Parathyroid adenoma (tissue), 2 donors: ENCODE data around the gene ZCCHC7.

Source experiments
- H2AFZ ChIP-seq: fragments of 300-600 bp; sonication (generic); one replicate; pipeline ENCODE4 v1.7.0; 2017; ENCODE audit warnings: antibody characterized with exemption, mild to moderate bottlenecking
- H3K27ac ChIP-seq: fragments of 300-600 bp; sonication (generic); one replicate; pipeline ENCODE4 v1.7.0; 2017
- H3K27me3 ChIP-seq: fragments of 300-600 bp; sonication (generic); one replicate; pipeline ENCODE4 v1.7.0; 2017; ENCODE audit warnings: low read length; ENCODE audit not compliant: control insufficient read depth, insufficient read depth
- H3K36me3 ChIP-seq: fragments of 300-600 bp; sonication (generic); one replicate; pipeline ENCODE4 v1.7.0; 2017; ENCODE audit warnings: low read length; ENCODE audit not compliant: control insufficient read depth, insufficient read depth
- H3K4me1 ChIP-seq: fragments of 300-600 bp; sonication (generic); one replicate; pipeline ENCODE4 v1.7.0; 2017; ENCODE audit warnings: control low read depth
- H3K4me2 ChIP-seq: fragments of 300-600 bp; sonication (generic); one replicate; pipeline ENCODE4 v1.7.0; 2017; ENCODE audit warnings: low read length
- H3K4me3 ChIP-seq: fragments of 300-600 bp; sonication (generic); one replicate; pipeline ENCODE4 v1.7.0; 2017; ENCODE audit warnings: low read depth, low read length
- H3K79me2 ChIP-seq: fragments of 300-600 bp; sonication (generic); one replicate; pipeline ENCODE4 v1.7.0; 2017; ENCODE audit warnings: control low read depth
- H3K9ac ChIP-seq: fragments of 300-600 bp; sonication (generic); one replicate; pipeline ENCODE4 v1.7.0; 2017; ENCODE audit warnings: mild to moderate bottlenecking
- H3K9me3 ChIP-seq: fragments of 300-600 bp; sonication (generic); one replicate; pipeline ENCODE4 v1.7.0; 2017; ENCODE audit warnings: low read length; ENCODE audit not compliant: control insufficient read depth
- TF ChIP-seq, protein P1 (sequence below): fragments of 300-600 bp; sonication (generic); IDR thresholded peaks from one replicate; pipeline ENCODE4 v1.7.0; 2017; ENCODE audit warnings: antibody characterized with exemption, mild to moderate bottlenecking
- donor health status: primary hyperparathyroidism.

ZCCHC7 gene

DNA sequence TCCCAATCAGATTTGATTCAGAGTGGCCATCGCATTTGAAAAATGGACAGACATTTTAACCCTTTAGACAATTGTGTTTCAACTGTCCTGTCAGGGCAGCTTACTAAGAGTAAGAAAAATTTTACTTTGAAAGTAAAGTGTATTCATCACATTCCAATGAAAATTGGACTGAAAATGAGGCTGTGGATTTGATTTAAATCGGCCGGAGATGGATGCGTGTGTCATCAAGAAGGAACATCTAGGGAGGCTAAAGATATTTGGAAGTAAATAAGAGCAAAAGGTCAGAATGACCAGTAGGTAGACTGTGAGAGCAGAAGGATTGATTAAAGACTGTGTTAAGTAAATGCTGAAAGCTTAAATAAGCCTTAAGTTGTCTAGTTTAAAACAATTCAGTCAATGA lies 1.5 kb downstream of the ZCCHC7 start:
- Histone ChIP-seq H3K79me2 (peaks cover 9% of the 10 kb centered on the region), H3K9ac (no peak overlapping the region), H3K36me3 (no peaks in the 10 kb centered on the region), H3K4me1 (no peaks in the 10 kb centered on the region), H3K4me3 (no peak overlapping the region), H3K9me3 (no peaks in the 10 kb centered on the region), H3K4me2 (no peak overlapping the region), H2AFZ (no peak overlapping the region), H3K27ac (no peak overlapping the region), H3K27me3 (no peaks in the 10 kb centered on the region)
- TF ChIP-seq, protein P1, sequence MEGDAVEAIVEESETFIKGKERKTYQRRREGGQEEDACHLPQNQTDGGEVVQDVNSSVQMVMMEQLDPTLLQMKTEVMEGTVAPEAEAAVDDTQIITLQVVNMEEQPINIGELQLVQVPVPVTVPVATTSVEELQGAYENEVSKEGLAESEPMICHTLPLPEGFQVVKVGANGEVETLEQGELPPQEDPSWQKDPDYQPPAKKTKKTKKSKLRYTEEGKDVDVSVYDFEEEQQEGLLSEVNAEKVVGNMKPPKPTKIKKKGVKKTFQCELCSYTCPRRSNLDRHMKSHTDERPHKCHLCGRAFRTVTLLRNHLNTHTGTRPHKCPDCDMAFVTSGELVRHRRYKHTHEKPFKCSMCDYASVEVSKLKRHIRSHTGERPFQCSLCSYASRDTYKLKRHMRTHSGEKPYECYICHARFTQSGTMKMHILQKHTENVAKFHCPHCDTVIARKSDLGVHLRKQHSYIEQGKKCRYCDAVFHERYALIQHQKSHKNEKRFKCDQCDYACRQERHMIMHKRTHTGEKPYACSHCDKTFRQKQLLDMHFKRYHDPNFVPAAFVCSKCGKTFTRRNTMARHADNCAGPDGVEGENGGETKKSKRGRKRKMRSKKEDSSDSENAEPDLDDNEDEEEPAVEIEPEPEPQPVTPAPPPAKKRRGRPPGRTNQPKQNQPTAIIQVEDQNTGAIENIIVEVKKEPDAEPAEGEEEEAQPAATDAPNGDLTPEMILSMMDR = no peak

DNA sequence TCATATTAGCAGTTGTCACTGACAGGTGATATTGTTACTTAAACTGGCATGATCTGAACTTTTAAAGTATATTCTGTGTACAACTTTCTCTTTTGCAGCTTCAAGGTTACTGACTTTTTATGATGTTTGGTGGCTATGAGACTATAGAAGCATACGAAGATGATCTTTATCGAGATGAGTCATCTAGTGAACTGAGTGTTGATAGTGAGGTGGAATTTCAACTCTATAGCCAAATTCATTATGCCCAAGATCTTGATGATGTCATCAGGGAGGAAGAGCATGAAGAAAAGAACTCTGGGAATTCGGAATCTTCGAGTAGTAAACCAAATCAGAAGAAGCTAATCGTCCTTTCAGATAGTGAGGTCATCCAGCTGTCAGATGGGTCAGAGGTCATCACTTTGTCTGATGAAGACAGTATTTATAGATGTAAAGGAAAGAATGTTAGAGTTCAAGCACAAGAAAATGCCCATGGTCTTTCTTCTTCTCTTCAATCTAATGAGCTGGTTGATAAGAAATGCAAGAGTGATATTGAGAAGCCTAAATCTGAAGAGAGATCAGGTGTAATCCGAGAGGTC lies 5.9 kb downstream of the ZCCHC7 start:
- Histone ChIP-seq H3K4me1 (no peaks in the 10 kb centered on the region), H3K27me3 (no peaks in the 10 kb centered on the region), H3K79me2 (peaks cover 6% of the 10 kb centered on the region), H3K9me3 (no peaks in the 10 kb centered on the region), H3K4me2 (no peak overlapping the region), H3K36me3 (no peaks in the 10 kb centered on the region), H3K27ac (no peak overlapping the region), H3K9ac (no peak overlapping the region), H3K4me3 (no peak overlapping the region), H2AFZ (no peak overlapping the region)
- TF ChIP-seq, protein P1 = no peak

DNA sequence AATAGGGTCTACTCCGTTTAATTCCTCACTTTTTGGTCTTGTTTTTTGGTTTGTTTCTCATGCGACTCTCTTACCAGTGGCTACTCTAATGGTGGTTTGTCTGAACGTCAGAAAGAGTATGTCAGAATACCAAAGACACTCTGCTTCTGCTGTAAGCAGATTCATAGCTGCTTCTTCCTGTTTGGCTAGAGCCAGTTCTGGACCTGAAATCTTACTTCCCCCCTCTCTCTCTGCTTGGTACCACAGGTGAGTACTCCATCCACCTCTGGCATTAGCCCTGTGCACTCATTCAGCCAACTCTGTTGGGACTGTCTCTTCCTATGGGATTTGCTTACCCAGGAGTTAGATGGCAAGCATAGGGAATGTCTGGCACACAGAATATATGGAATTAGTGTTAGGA lies 6.6 kb downstream of the ZCCHC7 start:
- H3K79me2 ChIP-seq = peaks cover 6% of the 10 kb centered on the region
- H3K4me3 ChIP-seq = no peak overlapping the region
- H2AFZ ChIP-seq = no peak overlapping the region
- H3K9me3 ChIP-seq = no peaks in the 10 kb centered on the region
- no peak overlapping the region for H3K9ac ChIP-seq
- H3K4me1 ChIP-seq = no peaks in the 10 kb centered on the region
- H3K4me2 ChIP-seq = no peak overlapping the region
- no peaks in the 10 kb centered on the region for H3K27me3 ChIP-seq
- TF ChIP-seq, protein P1 = no peak
- H3K27ac ChIP-seq = no peak overlapping the region
- no peaks in the 10 kb centered on the region for H3K36me3 ChIP-seq

DNA sequence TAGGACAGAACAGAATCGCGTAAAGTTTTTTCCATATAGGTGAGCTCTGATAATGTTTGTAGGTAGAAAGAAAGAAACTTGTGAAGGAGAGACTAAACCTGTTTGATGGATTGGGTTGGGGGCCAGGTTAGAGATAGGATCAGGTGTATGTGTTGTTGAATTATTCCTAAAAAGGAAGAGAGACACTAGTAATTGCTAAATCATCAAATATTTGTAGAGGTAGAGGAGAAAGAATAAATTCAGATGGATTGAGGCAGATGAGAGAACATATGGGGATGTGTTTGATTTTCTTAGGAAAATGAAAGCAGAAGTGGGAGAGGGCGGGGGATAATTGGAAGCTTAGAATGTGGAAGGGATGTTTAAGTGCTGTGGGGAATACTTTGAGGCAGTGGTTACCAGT lies 7.7 kb downstream of the ZCCHC7 start:
- H2AFZ ChIP-seq = no peak overlapping the region

DNA sequence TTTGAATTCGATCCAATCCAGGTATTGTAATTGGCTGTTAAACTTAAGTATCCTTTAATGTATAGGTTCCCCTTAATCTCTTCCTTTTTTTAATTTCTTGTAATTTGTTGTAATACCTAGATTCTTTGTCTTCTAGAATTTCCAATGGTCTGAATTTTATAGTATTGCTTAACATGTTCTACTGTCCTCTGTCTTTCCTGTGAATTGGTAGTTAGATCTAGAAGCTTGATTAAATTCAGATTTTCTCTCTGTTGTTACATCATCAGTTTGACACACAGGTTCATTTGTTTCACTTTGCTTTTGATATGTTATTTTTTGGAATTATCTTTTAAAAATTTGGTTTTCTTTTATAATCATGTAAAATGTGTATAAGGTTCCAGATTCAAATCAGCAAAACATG lies 13.8 kb downstream of the ZCCHC7 start:
- H3K4me1 ChIP-seq = no peaks in the 10 kb centered on the region
- TF ChIP-seq, protein P1 = no peak
- H3K4me2 ChIP-seq = no peak overlapping the region
- H3K9ac ChIP-seq = no peak overlapping the region
- no peak overlapping the region for H3K27ac ChIP-seq
- no peak overlapping the region for H3K4me3 ChIP-seq
- H3K27me3 ChIP-seq = no peaks in the 10 kb centered on the region
- no peaks in the 10 kb centered on the region for H3K79me2 ChIP-seq
- H3K9me3 ChIP-seq = no peaks in the 10 kb centered on the region
- H3K36me3 ChIP-seq = no peaks in the 10 kb centered on the region
- H2AFZ ChIP-seq = no peak overlapping the region

More for the DNA sequence above, 7.7 kb downstream of the ZCCHC7 start:
- TF ChIP-seq, protein P1 = no peak
- Histone ChIP-seq H3K4me1 (no peaks in the 10 kb centered on the region), H3K27ac (no peak overlapping the region), H3K4me3 (no peak overlapping the region), H3K9ac (no peak overlapping the region), H3K79me2 (peaks cover 6% of the 10 kb centered on the region), H3K9me3 (no peaks in the 10 kb centered on the region), H3K36me3 (no peaks in the 10 kb centered on the region), H3K4me2 (no peak overlapping the region), H3K27me3 (no peaks in the 10 kb centered on the region)
